ENCODE measurements around the gene TPCN1.

- TF ChIP-seq CTCF (IDR thresholded peaks at IDR 0.05): no peak
- no peak for TF ChIP-seq ZFX (IDR thresholded peaks at IDR 0.05; ENCODE audit: borderline replicate concordance)
These were observed 25.7 kb upstream of the TPCN1 start for GRCh38 chr12:113195598-113195997.

Data from 22Rv1 (cell line).